Measurements from ENCODE around the gene SPTBN2.
A peak's percentile ranks its signal among the peaks of the same experiment; 100 is the strongest.
"Not testable (repeated sequence)": the region's sequence is repeated elsewhere in the genome, so short reads cannot be mapped to it uniquely, and the experiment has no call there.

Gene SPTBN2

DNA sequence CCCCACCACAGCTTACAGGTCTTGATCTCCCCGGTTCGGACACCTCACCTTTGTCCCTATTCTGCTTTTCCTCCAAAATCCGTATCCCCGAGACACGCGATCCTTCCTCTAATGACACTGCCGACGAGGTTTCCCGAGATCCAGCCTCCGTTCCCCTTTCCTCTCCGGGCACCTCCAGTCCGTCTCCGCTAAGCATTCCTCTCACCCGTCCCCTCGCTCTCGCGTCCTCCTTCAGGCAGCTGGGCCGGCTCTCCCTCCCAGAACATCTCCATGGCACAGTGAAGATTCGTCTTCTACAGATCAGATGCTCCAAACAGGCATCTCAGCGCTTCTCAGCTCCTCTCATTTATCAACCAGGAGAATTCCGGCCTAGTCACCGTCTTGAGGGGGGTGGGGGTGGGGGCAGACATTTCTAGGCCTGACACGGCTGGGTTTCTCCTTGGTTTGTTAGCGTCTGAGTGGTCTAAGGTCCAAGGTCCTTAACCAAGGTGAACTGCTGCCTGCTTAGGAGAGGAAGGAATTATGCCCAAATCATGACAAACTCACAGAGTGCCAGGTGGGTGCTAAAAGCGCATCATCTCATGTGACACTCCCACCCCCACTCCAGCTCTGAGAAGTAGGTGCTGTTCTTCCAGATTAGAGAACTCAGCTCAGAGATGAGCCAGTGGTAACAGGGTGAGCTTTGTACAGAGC, at the start of gene SPTBN2:
TSS of gene SPTBN2 (minus strand) at position 524 of the 693 bp plus-strand sequence. CDS start 7,976 bp downstream, outside the sequence.
- no peak for DNase-seq

DNA sequence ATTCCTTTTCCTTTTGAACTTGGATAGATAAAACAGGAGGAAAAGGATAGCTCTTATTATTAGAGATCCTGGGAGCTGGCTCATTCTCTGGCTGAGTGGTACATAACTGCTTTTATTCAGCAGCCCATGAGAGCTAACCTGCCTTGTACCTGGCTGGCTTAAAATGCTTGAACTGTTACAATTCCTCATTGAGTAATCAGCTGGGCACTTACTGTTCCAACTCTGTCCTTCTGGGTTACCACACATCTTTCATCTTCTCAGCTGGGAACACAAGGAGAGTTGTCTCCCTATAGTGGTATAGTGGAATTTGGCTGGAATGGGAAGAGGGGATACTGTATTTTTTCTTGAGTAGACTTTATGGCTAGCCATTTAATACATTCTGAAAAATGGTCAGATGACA, 39.8 kb upstream of the SPTBN2 start:
- no peak for DNase-seq

DNA sequence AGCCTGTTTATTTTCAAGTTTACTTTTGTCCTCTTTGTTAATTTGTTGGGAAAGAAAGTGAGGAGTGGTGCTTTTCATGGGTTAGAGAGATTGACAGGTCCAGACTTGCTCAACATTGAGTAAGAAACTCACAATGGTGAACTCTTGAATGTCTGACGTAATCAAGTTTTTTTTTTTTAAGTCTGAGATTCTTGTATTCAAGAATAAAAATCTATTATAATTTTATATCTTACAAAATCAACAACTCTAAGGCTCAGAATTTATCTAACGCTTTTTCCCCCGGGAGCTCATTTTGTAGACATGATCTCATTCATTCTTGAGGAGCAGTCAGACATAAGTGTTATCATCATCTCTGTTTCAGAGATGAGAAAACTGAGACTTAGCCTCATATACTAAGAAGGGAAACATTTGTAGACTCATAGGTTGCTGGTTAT, 39.1 kb upstream of the SPTBN2 start:
- no peak for DNase-seq

DNA sequence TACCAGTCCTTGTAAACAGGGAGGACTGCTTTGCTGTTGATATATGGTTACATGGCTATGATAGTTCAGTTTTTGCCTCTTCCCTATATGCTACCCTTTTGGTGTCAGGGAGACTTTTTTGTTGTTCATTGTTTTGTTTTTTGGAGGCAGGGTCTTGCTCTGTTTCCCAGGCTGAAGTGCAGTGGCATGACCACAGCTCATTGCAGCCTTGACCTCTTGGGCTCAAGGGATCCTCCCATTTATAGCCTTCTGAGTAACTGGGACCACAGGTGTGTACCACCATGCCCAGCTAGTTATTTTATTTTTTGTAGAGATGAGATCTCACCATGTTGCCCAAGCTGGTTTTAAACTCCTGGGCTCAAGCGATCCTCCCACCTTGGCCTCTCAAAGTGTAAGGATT, 38.6 kb upstream of the SPTBN2 start:
- DNase-seq = no peak

DNA sequence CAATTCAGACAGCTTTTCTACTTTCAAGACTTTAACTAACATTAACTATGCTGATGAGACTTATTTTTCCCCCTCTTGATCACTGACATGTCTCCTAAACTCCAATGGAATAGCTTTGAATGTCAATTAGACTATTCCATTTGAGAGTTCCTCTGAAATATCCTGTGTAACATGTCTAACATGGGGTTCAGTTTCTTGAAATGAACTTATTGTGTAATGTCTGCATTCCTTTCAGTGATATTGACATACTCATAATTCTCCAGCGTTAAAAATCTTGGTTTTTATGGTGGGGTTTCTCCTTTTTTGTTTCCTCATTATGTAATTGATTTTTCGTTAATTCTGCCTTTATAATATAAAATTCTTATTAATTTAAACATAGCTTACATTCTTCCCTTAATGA, 37.7 kb upstream of the SPTBN2 start:
- no peak for DNase-seq

DNA sequence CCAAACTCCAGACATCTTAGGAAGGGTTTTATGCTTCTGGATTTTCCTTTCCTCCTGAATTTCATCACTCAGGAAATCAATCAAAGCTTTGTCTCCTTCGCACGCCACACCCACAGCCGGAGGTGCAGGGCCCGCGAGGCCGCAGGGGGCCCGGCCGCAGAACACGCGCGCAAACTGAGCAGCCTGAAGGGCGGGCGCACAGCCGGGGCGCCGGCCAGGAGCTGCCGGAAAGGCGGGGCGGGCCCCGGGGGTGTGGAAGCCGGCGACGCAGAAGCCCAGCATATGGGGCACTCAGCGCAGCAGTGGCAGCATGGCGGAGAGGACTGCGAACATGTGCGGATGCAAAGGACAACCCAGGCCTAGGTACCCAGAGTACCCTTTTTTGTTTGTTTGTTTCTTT, 33.1 kb upstream of the SPTBN2 start:
- no peak for DNase-seq

DNA sequence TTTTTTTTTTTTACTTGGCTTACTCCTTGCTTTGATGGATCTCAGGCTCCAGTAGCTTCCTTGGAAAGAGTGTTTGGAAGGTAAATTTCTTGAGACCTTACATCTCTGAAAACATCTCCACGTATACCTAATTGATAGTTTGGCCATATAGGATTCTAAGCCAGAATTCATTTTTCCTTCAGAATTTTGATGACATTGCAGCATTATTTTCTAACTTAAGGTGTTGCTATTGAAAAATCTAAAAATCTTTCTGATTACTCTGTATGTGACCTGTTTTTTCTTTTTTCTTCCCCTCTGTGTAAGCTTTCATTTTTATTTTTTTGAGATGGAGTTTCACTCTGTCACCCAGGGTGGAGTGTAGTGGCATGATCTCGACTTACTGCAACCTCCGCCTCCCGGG, 23.1 kb upstream of the SPTBN2 start:
- DNase-seq = no peak

DNA sequence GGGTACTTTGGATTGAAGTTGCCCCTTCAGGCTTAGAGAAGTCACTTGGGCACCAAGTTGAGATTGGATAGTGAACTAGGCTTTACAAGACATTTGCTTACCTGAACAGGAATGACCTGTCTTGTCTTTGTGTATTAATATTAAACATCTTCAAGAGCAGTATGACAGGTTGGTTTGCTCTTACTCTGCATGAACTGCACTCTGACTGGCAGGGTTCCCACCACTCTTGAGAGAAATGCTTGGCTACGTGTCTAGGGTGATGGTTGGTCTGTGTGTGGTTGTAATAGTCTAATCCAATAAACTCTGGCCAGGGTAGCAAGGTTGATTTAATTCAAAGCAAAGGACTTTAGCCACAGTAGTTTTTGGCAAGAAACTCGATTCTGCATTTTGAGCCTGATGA, 20.1 kb upstream of the SPTBN2 start:
- no peak for DNase-seq

DNA sequence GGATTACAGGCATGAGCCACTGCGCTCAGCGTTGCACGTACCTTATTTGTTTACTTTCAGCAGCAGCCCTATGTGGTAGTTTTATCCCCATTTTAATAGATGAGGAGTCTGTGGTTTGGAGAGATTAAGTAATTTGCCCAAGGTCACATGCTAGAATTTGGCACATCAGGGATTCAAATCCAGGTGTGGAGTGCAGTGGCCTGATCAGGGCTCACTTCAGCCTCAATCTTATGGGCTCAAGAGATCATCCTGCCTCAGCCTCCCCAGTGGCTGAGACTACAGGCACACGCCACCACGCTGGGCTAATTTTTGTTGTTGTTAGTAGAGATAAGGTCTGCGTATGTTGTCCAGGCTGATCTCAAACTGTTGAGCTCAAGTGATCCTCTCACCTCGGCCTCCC, 18.5 kb upstream of the SPTBN2 start:
- no peak for DNase-seq

DNA sequence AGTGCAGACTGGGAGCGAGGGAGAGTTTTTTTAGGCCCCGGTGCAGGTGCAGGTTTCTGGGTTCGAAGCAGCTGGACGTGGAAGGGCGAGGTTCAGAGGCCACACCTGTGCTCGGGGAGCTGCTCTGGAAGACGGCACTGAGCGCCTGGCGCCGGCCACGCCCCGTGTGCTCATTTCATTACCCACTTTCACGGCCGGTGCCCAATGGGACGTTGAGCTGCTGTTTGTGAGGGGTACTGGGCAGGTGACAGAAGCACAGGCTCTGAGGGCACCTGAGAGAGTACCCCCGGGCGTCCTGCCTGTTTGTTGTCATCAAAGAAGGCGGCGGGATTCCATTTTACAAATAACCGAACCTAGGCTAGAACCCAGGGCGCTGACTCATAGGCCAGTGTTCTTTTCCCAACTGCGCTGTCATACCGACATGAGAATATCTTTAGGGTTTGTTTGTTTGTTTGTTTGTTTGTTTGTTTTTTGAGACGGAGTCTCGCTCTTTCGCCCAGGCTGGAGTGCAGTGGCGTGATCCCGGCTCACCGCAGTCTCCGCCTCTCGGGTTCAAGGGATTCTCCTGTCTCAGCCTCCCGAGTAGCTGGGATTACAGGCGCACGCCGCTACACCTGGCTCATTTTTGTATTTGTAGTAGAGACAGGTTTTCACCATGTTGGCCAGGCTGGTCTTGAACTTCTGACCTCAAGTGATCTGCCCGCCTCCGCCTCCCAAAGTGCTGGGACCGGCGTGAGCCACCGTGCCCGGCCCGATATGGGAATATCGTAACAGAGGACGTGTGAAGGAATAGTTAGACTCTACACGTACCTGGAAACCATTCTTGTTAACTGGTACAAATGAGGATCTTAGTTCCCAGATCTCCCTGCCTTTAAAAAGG, 16.6 kb upstream of the SPTBN2 start:
- peak; percentile 33 to 39 for DNase-seq

DNA sequence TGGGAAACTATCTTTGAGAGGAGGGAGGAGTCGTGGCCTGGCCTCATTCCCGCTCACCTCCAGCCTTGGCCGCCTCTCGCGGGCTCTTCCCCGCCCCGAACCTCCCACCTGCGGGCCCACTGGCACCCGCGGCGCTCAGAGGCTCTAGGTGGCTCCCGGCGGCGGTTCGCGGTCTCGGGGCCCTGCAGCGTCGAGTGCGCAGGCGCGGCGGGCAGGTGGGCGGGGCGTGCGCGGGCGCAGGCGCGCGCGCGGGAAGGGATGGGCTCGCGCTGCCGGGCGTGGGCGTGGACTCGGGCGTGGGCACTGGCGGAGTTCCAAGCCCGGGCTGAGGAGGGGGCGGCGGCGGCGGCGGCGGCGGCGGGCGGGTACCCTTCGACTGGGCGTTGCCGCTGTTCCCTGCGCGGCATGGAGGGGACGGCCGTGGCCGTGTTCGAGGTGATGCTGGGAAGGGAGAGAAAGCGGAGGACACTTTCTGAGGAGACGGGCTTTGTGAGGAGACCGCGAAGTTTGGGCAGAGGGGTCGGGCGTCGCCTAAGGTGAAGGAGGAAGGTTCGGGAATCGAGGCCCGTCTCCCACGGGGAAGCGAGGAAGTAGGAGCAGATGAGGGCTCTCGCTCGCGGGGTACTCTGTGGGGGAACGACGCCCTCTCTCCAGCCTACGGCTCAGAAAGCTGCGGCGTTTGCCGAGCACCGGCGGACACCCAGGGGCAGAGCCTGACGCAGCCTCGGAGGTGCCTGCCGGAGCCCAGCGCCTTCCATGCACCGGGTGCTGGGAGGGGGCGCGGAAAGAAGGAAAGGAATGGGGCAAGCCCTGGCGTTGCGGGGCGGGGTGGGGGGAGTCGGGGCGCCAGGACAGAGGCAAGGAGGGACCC, 15.7 kb upstream of the SPTBN2 start:
- DNase-seq = peak; percentile 92 to 93

DNA sequence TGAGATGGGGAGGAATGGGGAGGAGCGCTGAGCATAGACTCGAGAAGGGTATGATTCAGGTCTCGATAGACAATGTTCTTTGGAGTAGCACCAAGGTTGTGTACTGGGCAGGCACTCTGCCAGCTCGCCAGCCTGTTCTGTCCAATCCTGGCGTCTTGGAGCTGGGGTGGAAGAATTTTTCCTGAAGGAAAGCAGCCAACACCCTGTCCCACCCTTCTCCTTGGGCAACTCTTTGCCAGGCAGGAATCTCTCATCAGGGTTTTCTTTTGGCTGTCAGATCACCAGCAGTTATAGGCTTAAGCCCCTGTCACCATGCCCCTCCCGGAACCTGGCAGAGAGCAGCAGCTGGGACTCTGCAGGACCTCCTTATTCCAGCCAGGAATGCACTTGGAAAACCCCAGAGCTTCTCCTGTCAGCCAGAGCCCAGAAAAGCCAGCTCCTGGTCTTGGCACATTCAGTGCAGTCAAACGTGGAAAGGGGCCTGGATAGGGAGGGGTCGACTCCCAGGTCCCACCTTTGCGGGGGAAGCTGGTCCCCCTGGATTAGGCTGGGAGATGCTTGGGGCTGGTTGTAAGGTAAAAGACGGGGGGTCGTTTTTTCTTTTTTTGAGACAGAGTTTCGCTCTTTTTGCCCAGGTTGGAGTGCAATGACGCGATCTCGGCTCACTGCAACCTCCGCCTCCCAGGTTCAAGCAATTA, 14.4 kb upstream of the SPTBN2 start:
- DNase-seq = no peak

DNA sequence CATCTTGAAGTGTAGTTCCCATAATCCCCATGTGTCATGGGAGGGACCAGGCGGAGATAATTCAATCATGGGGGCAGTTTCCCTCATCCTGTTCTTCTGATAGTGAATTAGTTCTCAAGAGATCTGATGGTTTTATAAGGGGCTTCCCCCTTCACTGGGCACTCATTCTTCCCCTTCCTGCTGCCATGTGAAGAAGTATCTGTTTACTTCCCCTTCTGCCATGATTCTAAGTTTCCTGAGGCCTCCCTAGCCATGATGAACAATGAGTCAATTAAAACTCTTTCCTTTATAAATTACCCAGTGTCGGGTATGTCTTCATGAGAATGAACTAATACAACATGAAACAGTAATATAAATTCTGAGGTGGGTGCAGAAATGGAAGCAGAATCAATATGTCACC, 12.1 kb upstream of the SPTBN2 start:
- no peak for DNase-seq

DNA sequence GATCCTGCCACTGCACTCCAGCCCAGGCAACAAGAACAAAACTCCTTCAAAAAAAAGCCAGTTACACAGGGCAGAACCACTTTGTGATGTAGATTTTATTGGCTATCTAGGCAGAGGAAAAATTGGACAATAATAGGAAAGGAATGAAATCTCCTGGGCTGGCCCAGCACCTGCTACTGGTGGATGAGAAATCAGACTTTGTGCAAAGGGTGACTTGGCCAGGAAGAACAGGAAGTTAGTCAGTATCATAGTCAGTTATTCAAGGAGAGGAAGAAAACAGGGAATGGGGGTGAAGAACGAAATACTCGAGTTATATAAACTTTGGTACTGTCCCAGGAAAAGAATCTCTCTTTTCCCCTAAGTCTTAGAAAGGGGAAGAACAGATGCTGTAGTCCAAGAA, 11.0 kb upstream of the SPTBN2 start:
- DNase-seq = no peak

DNA sequence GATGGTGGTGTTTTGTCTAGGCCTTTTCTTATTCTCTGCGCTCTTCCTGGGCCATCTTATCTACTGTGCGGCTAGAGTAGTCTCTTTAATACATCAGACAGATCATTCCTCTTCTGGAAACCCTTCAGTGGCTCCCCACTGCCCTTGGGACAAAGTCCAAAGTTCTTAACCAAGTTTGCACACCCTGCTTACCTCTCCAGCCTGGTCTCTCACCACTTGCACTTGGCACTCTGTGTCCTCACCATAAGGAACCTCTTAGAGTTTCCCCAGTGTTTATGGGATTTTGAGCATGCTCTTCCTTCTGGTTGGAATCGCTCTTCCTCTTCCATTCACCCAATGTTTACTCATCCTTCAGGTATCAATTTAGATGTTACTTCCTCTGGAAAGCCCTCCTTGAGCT, 5.2 kb upstream of the SPTBN2 start:
- DNase-seq = no peak

DNA sequence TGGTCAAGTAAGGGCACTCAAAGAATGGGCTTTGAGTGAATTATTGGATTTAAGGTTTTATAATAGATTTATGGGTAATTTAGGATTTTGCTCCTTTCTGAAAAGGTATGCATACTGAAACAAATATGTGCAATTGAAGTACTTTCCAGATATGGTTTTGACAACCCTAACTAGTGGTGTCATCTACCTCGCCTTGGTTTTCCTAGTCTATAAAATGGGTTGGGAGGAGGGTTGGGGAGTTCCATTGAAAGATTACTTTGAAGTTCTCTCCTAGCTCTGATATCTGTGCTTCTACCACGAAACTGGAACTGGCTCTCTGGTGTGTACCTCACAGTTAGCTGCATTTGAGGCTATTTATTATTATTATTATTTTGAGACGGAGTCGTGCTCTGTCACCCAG, 431 bp upstream of the SPTBN2 start:
- DNase-seq = no peak

DNA sequence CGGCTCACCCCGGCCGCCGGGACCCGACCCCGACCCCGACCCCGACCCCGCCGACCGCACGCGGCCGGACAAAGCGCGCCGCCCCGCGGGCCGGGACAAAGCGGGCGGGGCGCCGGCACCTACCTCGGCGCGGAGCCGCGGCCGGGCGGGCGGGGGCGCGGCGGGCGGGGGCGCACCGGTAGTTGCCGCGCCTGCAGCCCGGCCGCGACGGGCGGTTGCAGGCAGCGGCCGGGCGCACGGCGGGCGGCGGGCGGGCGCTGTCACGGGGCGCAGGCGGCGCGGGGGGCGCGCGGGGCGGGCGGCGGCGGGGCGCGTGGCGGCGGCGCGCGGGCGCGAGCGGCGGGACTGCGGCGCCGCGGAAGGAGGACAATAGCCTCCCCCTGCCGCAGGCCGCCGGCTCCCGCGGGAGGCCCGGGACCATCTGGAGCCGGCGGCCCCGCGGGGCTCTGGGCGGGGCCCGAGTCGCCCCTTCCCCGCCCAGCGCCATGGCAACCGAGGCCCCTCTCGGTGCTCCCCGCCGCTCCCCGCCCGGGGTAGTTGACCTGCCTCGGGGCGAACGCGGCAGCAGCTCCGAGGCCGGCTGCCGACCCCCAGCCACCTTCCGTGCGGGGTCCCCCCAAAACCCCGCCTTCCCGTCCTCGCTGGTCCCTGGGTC, 851 bp downstream of the SPTBN2 start:
- DNase-seq = no peak

DNA sequence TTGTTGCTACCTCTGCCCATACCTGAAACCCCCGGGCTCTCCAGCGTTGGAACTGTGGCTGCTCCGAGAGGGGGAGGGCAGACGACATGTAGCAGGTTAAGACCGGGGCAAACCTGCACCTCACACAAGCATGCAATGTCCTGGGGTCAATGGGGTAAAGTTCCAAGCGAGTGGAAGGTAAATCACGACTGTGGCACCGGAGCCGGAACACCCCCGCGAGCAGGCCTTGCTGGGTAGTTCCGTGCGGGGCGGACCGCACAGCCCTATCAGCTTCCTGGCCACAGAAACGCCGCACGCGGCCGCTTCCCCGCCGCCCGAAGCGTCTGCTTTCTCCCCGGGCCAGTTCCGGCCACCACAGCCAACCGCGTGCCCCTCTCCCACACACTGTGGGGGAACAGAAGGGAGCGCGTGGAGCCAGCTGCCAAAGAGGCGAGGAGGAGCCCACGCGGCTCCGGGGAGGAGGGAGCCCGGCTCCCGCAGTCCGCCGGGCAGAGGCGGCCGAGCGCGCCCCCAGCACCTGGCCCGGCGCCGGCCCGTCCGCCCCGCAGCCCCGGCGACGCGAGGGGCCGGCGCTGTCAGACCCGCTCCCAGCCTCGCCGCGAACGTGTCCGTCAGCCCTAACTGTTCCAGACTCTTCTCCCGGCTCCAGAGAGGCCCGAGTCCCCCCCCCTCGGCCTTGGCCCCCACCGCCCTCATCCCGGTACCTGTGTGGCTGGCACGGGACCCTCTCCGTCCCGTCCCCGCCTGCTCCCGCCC, 1.6 kb downstream of the SPTBN2 start:
- DNase-seq = peak; percentile 12 to 14

DNA sequence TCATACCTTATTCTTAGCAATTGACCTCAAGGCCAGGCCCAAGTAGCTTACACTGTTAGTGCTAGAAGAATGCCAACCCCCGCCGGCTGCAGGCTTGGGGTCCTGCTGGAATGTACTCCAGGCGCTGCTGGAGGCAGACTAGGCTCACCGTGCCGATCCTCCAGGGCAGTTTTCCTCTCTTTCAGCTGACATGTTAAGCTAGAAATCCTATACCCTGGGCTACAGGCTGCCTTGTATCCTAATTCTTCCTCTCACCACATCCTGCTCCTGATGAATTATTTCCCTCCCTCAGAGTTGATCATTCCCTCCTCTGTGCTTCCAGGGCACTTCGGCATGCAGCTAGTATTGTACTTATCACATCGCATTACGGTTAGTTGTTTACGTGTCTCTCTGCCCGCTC, 3.4 kb downstream of the SPTBN2 start:
- DNase-seq = no peak

DNA sequence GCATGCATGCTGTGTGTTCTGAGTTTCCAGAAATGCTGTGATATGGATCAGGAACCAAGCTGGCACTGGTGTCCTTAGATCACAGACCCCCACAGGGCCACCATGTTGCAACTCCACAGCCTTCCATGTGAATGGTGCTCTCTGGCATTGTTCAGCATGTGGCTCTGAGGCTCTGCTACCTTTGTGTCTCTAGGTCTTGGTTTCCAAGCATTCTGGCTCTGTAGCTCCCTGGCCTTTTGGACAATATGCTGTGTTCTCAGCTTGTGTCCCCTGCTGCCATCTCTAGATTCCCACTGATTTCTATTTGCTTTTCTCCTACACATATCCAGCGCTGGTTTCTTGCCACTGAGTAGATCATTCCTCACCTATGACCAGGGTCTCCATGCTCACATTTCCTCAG, 3.9 kb downstream of the SPTBN2 start:
- no peak for DNase-seq

DNA sequence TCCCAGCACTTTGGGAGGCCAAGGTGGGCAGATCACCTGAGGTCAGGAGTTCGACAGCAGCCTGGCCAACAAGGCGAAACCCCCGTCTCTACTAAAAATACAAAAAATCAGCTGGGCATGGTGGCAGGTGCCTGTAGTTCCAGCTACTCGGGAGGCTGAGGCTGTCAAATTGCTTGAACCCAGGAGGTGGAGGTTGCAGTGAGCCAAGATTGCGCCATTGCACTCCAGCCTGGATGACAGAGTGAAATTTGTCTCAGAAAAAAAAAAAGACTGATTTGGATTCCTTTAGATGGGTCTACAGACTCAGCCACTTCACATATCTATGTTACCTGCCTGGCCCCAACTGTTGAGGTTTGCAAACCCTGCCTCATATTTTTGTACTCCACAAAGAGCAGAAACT, 4.8 kb downstream of the SPTBN2 start:
- DNase-seq = not testable (repeated sequence)
